ENCODE data around the gene GNB1.

The GNB1 gene

DNA sequence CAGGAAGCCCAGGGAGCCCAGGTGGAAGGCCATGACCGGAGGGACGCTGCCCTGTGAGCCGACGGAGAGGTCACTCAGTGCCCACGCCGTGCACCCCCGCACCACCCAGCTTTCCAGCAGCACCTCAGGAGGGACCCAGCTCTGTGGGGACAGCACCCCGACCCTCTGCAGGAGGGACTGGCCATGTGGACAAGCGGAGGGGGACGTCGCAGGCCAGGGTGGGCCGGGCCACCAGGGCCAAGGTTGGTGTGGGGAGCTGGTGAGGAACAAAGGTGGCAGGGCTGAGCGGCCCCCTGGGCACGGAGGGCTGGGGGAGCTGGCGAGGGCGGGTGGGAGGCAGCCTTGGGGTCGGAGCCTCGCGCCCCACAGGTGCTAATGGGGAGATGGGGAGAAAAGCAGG is 135.5 kb downstream of the GNB1 start:
- H4K20me1 ChIP-seq (ENCODE audit: insufficient read depth, low read length) = no peaks in the 10 kb centered on the region
- TF ChIP-seq, protein P1, sequence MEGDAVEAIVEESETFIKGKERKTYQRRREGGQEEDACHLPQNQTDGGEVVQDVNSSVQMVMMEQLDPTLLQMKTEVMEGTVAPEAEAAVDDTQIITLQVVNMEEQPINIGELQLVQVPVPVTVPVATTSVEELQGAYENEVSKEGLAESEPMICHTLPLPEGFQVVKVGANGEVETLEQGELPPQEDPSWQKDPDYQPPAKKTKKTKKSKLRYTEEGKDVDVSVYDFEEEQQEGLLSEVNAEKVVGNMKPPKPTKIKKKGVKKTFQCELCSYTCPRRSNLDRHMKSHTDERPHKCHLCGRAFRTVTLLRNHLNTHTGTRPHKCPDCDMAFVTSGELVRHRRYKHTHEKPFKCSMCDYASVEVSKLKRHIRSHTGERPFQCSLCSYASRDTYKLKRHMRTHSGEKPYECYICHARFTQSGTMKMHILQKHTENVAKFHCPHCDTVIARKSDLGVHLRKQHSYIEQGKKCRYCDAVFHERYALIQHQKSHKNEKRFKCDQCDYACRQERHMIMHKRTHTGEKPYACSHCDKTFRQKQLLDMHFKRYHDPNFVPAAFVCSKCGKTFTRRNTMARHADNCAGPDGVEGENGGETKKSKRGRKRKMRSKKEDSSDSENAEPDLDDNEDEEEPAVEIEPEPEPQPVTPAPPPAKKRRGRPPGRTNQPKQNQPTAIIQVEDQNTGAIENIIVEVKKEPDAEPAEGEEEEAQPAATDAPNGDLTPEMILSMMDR (IDR thresholded peaks at IDR 0.05; ENCODE audit: low read length) = no peak
- TF ChIP-seq EZH2 (IDR thresholded peaks at IDR 0.05; ENCODE audit: borderline replicate concordance, low read length) = no peak
- H3K9me2 ChIP-seq (ENCODE audit: low read depth, low read length) = no peaks in the 10 kb centered on the region
- no peaks in the 10 kb centered on the region for H3K27me3 ChIP-seq (ENCODE audit: insufficient read depth, low read length)
- no peak overlapping the region for H3K4me2 ChIP-seq (ENCODE audit: low read length)
- no peak overlapping the region for H3K27ac ChIP-seq (ENCODE audit: low read depth, low read length, poor library complexity, severe bottlenecking)
- H3K36me3 ChIP-seq (ENCODE audit: insufficient read depth, low read length) = peaks cover 85% of the 10 kb centered on the region
- no peaks in the 10 kb centered on the region for H3F3A ChIP-seq (ENCODE audit: insufficient read depth, low read length)
- H3K79me2 ChIP-seq (ENCODE audit: insufficient read depth, low read length) = no peaks in the 10 kb centered on the region
- H3K4me1 ChIP-seq (ENCODE audit: insufficient read depth, low read length, severe bottlenecking) = peaks cover 4% of the 10 kb centered on the region
- no peak overlapping the region for H2AFZ ChIP-seq (ENCODE audit: low read length)
- H3K4me3 ChIP-seq (ENCODE audit: low read depth, low read length, poor library complexity, severe bottlenecking) = no peak overlapping the region
- H3K9me3 ChIP-seq (ENCODE audit: low read length) = no peaks in the 10 kb centered on the region
- no peak overlapping the region for H3K9ac ChIP-seq (ENCODE audit: low read length)

DNA sequence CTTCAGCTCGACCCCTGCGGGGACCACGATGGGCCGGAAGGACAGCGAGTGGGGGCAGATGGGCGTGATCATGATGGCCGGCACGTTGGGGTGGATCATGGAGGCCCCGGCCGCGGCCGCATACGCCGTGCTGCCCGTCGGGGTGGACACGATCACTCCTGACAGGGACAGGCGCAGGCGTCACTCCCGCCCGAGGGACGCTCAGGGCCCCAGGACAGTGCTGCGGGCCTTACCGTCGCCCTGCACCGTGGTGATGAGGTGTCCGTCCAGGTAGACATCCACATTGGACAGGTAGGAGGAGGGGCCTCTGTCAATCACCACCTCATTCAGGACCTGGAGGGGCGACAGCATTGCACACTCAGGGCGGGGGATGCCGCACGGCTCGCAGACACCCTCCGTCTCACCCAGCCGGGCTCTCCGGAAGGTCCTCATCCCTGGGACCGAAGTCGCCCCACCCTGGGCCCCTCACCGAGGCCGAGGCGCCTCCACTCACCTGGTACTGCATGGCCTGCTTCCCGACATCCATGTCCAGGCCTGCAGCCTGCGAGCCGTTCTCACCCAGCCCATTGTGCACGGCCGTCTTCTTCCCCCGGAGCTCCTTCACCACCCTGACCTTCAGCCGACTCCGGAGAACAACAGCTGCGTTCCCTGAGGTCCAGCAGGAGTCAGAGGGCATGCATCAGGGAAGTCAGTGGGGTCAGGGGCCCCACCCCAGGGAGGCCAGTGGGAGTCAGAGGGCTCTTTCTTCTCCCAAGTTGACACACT is 136.7 kb downstream of the GNB1 start:
- Histone ChIP-seq H3K9me3 (ENCODE audit: low read length) (no peaks in the 10 kb centered on the region), H3K27me3 (ENCODE audit: insufficient read depth, low read length) (no peaks in the 10 kb centered on the region), H3K27ac (ENCODE audit: low read depth, low read length, poor library complexity, severe bottlenecking) (no peak overlapping the region), H3K4me1 (ENCODE audit: insufficient read depth, low read length, severe bottlenecking) (peaks cover 2% of the 10 kb centered on the region), H2AFZ (ENCODE audit: low read length) (no peak overlapping the region), H3K4me2 (ENCODE audit: low read length) (no peak overlapping the region), H4K20me1 (ENCODE audit: insufficient read depth, low read length) (no peaks in the 10 kb centered on the region), H3K9ac (ENCODE audit: low read length) (no peak overlapping the region), H3F3A (ENCODE audit: insufficient read depth, low read length) (no peaks in the 10 kb centered on the region), H3K79me2 (ENCODE audit: insufficient read depth, low read length) (no peaks in the 10 kb centered on the region), H3K36me3 (ENCODE audit: insufficient read depth, low read length) (peaks cover 73% of the 10 kb centered on the region), H3K9me2 (ENCODE audit: low read depth, low read length) (no peaks in the 10 kb centered on the region), H3K4me3 (ENCODE audit: low read depth, low read length, poor library complexity, severe bottlenecking) (no peak overlapping the region)
- TF ChIP-seq, protein P1 (IDR thresholded peaks at IDR 0.05; ENCODE audit: low read length) = no peak
- no peak for TF ChIP-seq EZH2 (IDR thresholded peaks at IDR 0.05; ENCODE audit: borderline replicate concordance, low read length)

DNA sequence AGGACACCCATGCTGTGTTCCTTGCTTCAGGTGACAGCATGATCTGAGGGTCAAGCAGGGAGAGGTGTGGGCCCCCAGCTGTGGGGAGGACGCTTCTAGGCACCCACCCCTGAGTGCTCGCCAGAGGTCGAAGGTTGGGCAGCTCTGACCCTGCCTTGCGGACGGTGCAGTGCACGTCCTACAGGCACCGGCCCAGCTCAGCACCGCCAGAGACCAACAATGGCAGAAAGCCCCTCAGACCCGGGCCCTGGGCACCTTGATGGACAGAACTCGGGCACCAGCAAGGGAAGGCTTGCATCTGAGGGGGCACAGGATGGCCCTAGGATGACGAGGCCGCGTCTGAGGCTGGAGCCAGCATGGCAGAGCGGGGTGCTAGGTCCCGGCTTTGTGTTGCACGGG is 137.3 kb downstream of the GNB1 start:
- no peak overlapping the region for H3K4me2 ChIP-seq (ENCODE audit: low read length)
- no peak overlapping the region for H2AFZ ChIP-seq (ENCODE audit: low read length)
- no peaks in the 10 kb centered on the region for H4K20me1 ChIP-seq (ENCODE audit: insufficient read depth, low read length)
- H3K9ac ChIP-seq (ENCODE audit: low read length) = no peak overlapping the region
- H3K27me3 ChIP-seq (ENCODE audit: insufficient read depth, low read length) = no peaks in the 10 kb centered on the region
- TF ChIP-seq EZH2 (IDR thresholded peaks at IDR 0.05; ENCODE audit: borderline replicate concordance, low read length) = no peak
- TF ChIP-seq, protein P1 (IDR thresholded peaks at IDR 0.05; ENCODE audit: low read length) = no peak
- H3K9me3 ChIP-seq (ENCODE audit: low read length) = no peaks in the 10 kb centered on the region
- H3K4me1 ChIP-seq (ENCODE audit: insufficient read depth, low read length, severe bottlenecking) = peaks cover 4% of the 10 kb centered on the region
- no peaks in the 10 kb centered on the region for H3K9me2 ChIP-seq (ENCODE audit: low read depth, low read length)
- no peaks in the 10 kb centered on the region for H3F3A ChIP-seq (ENCODE audit: insufficient read depth, low read length)
- H3K4me3 ChIP-seq (ENCODE audit: low read depth, low read length, poor library complexity, severe bottlenecking) = no peak overlapping the region
- peaks cover 68% of the 10 kb centered on the region for H3K36me3 ChIP-seq (ENCODE audit: insufficient read depth, low read length)
- H3K27ac ChIP-seq (ENCODE audit: low read depth, low read length, poor library complexity, severe bottlenecking) = no peak overlapping the region
- H3K79me2 ChIP-seq (ENCODE audit: insufficient read depth, low read length) = no peaks in the 10 kb centered on the region
